Osteoblast (primary cell): ENCODE measurements around the gene SDC1. TPM values are rescaled to one million over a fixed set of nuclear protein-coding genes. Genes with fewer than 3 reads are reported as not detected.

Experiments used
- DNase-seq: peaks from one replicate; pipeline ENCODE4 v3.0.0; 2011; ENCODE audit warnings: low spot score, mixed read lengths; ENCODE audit not compliant: insufficient read length; ENCODE audit errors: missing footprints
- H2AFZ ChIP-seq: 2 replicates; pipeline ENCODE4 v1.6.0; 2011; ENCODE audit warnings: mild to moderate bottlenecking, low read length
- H3K27ac ChIP-seq: 2 replicates; pipeline ENCODE4 v1.5.1; 2011; ENCODE audit warnings: mild to moderate bottlenecking, low read depth, low read length, moderate library complexity
- H3K27me3 ChIP-seq: 2 replicates; pipeline ENCODE4 v1.6.0; 2012; ENCODE audit warnings: mild to moderate bottlenecking, control low read depth, inconsistent platforms, low read length, moderate library complexity; ENCODE audit not compliant: insufficient read depth
- H3K36me3 ChIP-seq: 2 replicates; pipeline ENCODE4 v1.5.1; 2011; ENCODE audit warnings: mild to moderate bottlenecking, low read length, control low read depth, moderate library complexity; ENCODE audit not compliant: insufficient read depth
- H3K4me1 ChIP-seq: 2 replicates; pipeline ENCODE4 v1.5.1; 2011; ENCODE audit warnings: mild to moderate bottlenecking, low read length, control low read depth, moderate library complexity; ENCODE audit not compliant: insufficient read depth
- H3K4me2 ChIP-seq: 2 replicates; pipeline ENCODE4 v1.6.0; 2011; ENCODE audit warnings: mild to moderate bottlenecking, low read length; ENCODE audit not compliant: insufficient read depth
- H3K4me3 ChIP-seq: fragments of 200-600 bp; sonication (generic); 3 replicates; pipeline ENCODE4 v1.5.1; 2012; ENCODE audit warnings: mild to moderate bottlenecking, low read length, inconsistent platforms; ENCODE audit not compliant: insufficient read depth
- H3K79me2 ChIP-seq: 2 replicates; pipeline ENCODE4 v1.6.0; 2012; ENCODE audit warnings: mild to moderate bottlenecking, low read length, control low read depth, inconsistent platforms; ENCODE audit not compliant: insufficient read depth
- H3K9me3 ChIP-seq: 2 replicates; pipeline ENCODE4 v1.5.1; 2011; ENCODE audit warnings: low read depth, low read length, control low read depth
- H4K20me1 ChIP-seq: 2 replicates; pipeline ENCODE4 v1.6.0; 2012; ENCODE audit warnings: mild to moderate bottlenecking, low read length, control low read depth; ENCODE audit not compliant: insufficient read depth
- CTCF ChIP-seq: IDR thresholded peaks from 2 replicates; pipeline ENCODE4 v1.5.1; 2011; ENCODE audit warnings: mild to moderate bottlenecking, low read depth, low read length, moderate library complexity; ENCODE audit errors: extremely low read depth
- total RNA-seq: library from RNA; depleted of rRNA; stranded (reverse); fragments of >200 nt; gene quantifications from 2 replicates; pipeline ENCODE4 v1.2.3, GENCODE V29; 2012

SDC1 gene
- total RNA-seq, 1 donor: 7.6 TPM

- peak; percentile 27 for TF ChIP-seq CTCF
- no peak overlapping the region for H3K27ac ChIP-seq
- DNase-seq: peak; percentile 95
- H3K9me3 ChIP-seq: no peaks in the 10 kb centered on the region
- H3K4me1 ChIP-seq: peaks cover 22% of the 10 kb centered on the region
- no peaks in the 10 kb centered on the region for H3K27me3 ChIP-seq
- H3K36me3 ChIP-seq: no peaks in the 10 kb centered on the region
- H3K4me3 ChIP-seq: peak overlapping the region; percentile 75
- H3K79me2 ChIP-seq: no peaks in the 10 kb centered on the region
- H2AFZ ChIP-seq: no peak overlapping the region
- no peaks in the 10 kb centered on the region for H4K20me1 ChIP-seq
- peak overlapping the region; percentile 55 for H3K4me2 ChIP-seq
Measured at GRCh38 chr2:20225294-20226151, 593 bp upstream of the SDC1 start.

GRCh38 chr2:20224164-20224715 is 690 bp downstream of the SDC1 start:
- no peak for DNase-seq
- peak overlapping the region; percentile 88 for H3K4me2 ChIP-seq
- no peaks in the 10 kb centered on the region for H3K27me3 ChIP-seq
- no peaks in the 10 kb centered on the region for H4K20me1 ChIP-seq
- H3K27ac ChIP-seq: no peak overlapping the region
- H2AFZ ChIP-seq: peak overlapping the region; percentile 85
- TF ChIP-seq CTCF: no peak
- H3K79me2 ChIP-seq: no peaks in the 10 kb centered on the region
- H3K4me3 ChIP-seq: peak overlapping the region; percentile 75
- H3K4me1 ChIP-seq: peaks cover 22% of the 10 kb centered on the region
- no peaks in the 10 kb centered on the region for H3K36me3 ChIP-seq
- no peaks in the 10 kb centered on the region for H3K9me3 ChIP-seq

GRCh38 chr2:20223407-20224163 is 1.3 kb downstream of the SDC1 start:
- Histone ChIP-seq H3K9me3 (no peaks in the 10 kb centered on the region), H2AFZ (peak overlapping the region; percentile 85), H3K36me3 (no peaks in the 10 kb centered on the region), H3K4me3 (peak overlapping the region; percentile 75), H3K27ac (no peak overlapping the region), H3K27me3 (no peaks in the 10 kb centered on the region), H3K4me1 (peaks cover 22% of the 10 kb centered on the region), H3K79me2 (no peaks in the 10 kb centered on the region), H3K4me2 (peak overlapping the region; percentile 88), H4K20me1 (no peaks in the 10 kb centered on the region)
- peak; percentile 97 for DNase-seq
- TF ChIP-seq CTCF: no peak
